Transverse colon (tissue), 4 donors: ENCODE measurements around the gene GPBP1.

ENCODE experiments used
- CTCF ChIP-seq, 5 experiments: fragments of 200-600 bp in 3 of 5; fragments of 450-650 bp in 2 of 5; sonication (generic) in 3 of 5; IDR thresholded peaks; 1 replicate in 2 of 5; 2 replicates in 3 of 5; pipeline ENCODE4 v1.5.1; 2016 to 2017; ENCODE audit warnings: antibody characterized with exemption in 5 of 5, inconsistent platforms in 3 of 5, mild to moderate bottlenecking in 2 of 5, moderate library complexity in 1 of 5
- POLR2A ChIP-seq: fragments of 450-650 bp; IDR thresholded peaks from one replicate; pipeline ENCODE4 v1.6.1; 2016; ENCODE audit warnings: antibody characterized with exemption, mild to moderate bottlenecking, moderate library complexity
- POLR2AphosphoS5 ChIP-seq, 3 donors: sonication (generic); formaldehyde crosslinking; IDR thresholded peaks; one replicate each; pipeline ENCODE4 v1.6.1; 2016; ENCODE audit warnings: antibody characterized with exemption in 3 of 3

- TF ChIP-seq CTCF (IDR thresholded peaks at IDR 0.05), result no peak
- TF ChIP-seq POLR2AphosphoS5 (IDR thresholded peaks at IDR 0.05), result no peak
- no peak for TF ChIP-seq POLR2A
Measured at GRCh38 chr5:57215629-57216195, 41.9 kb downstream of the GPBP1 start.
